CD4-positive, CD25-positive, alpha-beta regulatory T cell (primary cell): ENCODE data around the gene RAI14. TPM values are rescaled to one million over a fixed set of nuclear protein-coding genes. Genes with fewer than 3 reads are reported as not detected.

Experiments used
- ATAC-seq, 2 donors: fragments of 150-1000 bp; cut with Tn5 transposase; one replicate each; pipeline ENCODE4 v1.10.0; 2021; ENCODE audit warnings: low read depth in 2 of 2, moderate number of reproducible peaks in 2 of 2, moderate library complexity in 1 of 2
- DNase-seq, 3 donors: peaks; one replicate each; pipeline versions ENCODE4 v3.0.0 to v3.0.0-alpha.2; 2012 to 2022; ENCODE audit warnings: mixed read lengths in 1 of 3
- H3K27ac ChIP-seq: one replicate; pipeline ENCODE4 v1.7.0; 2013; ENCODE audit warnings: mild to moderate bottlenecking, low read length; ENCODE audit not compliant: insufficient read depth, poor library complexity, severe bottlenecking
- H3K27me3 ChIP-seq: one replicate; pipeline ENCODE4 v1.7.0; 2013; ENCODE audit warnings: low read length; ENCODE audit not compliant: control insufficient read depth, insufficient read depth
- H3K36me3 ChIP-seq: one replicate; pipeline ENCODE4 v1.7.0; 2013; ENCODE audit warnings: mild to moderate bottlenecking, low read length, moderate library complexity; ENCODE audit not compliant: control insufficient read depth, insufficient read depth
- H3K4me1 ChIP-seq: 2 replicates; pipeline ENCODE4 v1.7.0; 2013; ENCODE audit warnings: mild to moderate bottlenecking, low read length; ENCODE audit not compliant: insufficient read depth, control insufficient read depth, poor library complexity, severe bottlenecking
- H3K4me3 ChIP-seq: one replicate; pipeline ENCODE4 v1.7.0; 2013; ENCODE audit warnings: low read depth, mild to moderate bottlenecking, low read length, moderate library complexity
- H3K9me3 ChIP-seq, 2 experiments: 1 replicate in 1 of 2; 2 replicates in 1 of 2; pipeline ENCODE4 v1.7.0; 2013; ENCODE audit warnings: low read length in 2 of 2, mild to moderate bottlenecking in 1 of 2, moderate library complexity in 1 of 2; ENCODE audit not compliant: control insufficient read depth in 2 of 2
- H3K27ac Mint-ChIP-seq, 3 donors: one replicate each; pipeline ENCODE4 v1.8.0; 2020 to 2022; ENCODE audit warnings: mild to moderate bottlenecking in 3 of 3, mixed read lengths in 3 of 3, moderate library complexity in 2 of 3
- H3K27me3 Mint-ChIP-seq: one replicate; pipeline ENCODE4 v1.8.0; 2022; ENCODE audit warnings: mild to moderate bottlenecking, mixed read lengths
- H3K36me3 Mint-ChIP-seq: one replicate; pipeline ENCODE4 v1.8.0; 2020; ENCODE audit warnings: mixed read lengths
- H3K4me1 Mint-ChIP-seq, 4 donors: one replicate each; pipeline ENCODE4 v1.8.0; 2020 to 2022; ENCODE audit warnings: mixed read lengths in 4 of 4, mild to moderate bottlenecking in 1 of 4
- H3K4me3 Mint-ChIP-seq, 4 donors: one replicate each; pipeline ENCODE4 v1.8.0; 2020 to 2022; ENCODE audit warnings: mild to moderate bottlenecking in 4 of 4, mixed read lengths in 4 of 4, moderate library complexity in 3 of 4
- H3K9me3 Mint-ChIP-seq, 7 donors: one replicate each; pipeline ENCODE4 v1.8.0; 2020 to 2022; ENCODE audit warnings: mixed read lengths in 7 of 7, mild to moderate bottlenecking in 3 of 7, moderate library complexity in 2 of 7
- polyA plus RNA-seq, 4 donors: library from polyadenylated mRNA; unstranded; fragments of 300-500 nt; fragmentation: Illumina TruSeq; gene quantifications; one replicate each; pipeline ENCODE4 v1.2.3, GENCODE V29; 2021
- total RNA-seq: library from RNA; stranded (reverse); gene quantifications from one replicate; pipeline ENCODE4 v1.2.3, GENCODE V29; 2022

Gene RAI14
- total and polyA plus RNA-seq, 5 donors from 2014 or later = 0.12 TPM; not detected in 4

DNA sequence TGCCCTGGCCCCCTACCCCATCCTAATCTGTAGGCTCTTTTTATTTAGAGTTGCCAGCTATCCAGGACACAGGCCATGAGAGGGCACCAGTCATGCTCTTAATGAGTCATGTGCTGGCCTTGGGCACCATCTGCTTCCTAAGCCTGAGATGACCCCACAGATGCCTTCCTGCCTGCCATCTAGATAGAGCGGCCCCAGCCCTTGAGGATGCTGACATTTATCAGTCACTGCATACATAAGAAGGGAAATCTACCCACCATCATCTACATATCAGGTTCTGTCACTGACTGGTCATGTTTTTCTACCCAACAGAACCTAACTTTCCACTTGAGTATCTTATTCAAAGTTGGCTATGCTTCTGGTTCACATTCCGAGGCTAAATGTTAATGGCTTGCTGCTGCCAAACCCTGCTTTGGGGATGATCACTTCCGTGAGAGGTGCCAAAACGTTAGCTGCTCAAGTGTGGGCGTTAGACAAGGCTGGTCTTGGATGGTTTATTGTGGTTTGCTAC lies 132.9 kb downstream of the RAI14 start:
- Histone ChIP-seq H3K4me1 (no peaks in the 10 kb centered on the region), H3K27ac (no peak overlapping the region), H3K27me3 (peaks cover 2% of the 10 kb centered on the region), H3K4me3 (no peak overlapping the region), H3K36me3 (no peaks in the 10 kb centered on the region), H3K9me3 (no peaks in the 10 kb centered on the region)
- ATAC-seq = no peak
- no peak for DNase-seq
- peaks cover 18% of the 10 kb centered on the region for H3K27me3 Mint-ChIP-seq
- no peak overlapping the region for H3K4me3 Mint-ChIP-seq
- H3K4me1 Mint-ChIP-seq = no peaks in the 10 kb centered on the region
- peaks cover 0 to 6% (median 0%) of the 10 kb centered on the region in 7 donors for H3K9me3 Mint-ChIP-seq
- no peak overlapping the region for H3K27ac Mint-ChIP-seq
- no peaks in the 10 kb centered on the region for H3K36me3 Mint-ChIP-seq

GRCh38 chr5:34789639-34790038 lies 133.5 kb downstream of the RAI14 start:
- H3K4me1 Mint-ChIP-seq = no peaks in the 10 kb centered on the region
- H3K4me3 Mint-ChIP-seq = no peak overlapping the region
- ATAC-seq (no peak), DNase-seq (no peak)
- H3K36me3 Mint-ChIP-seq = no peaks in the 10 kb centered on the region
- no peaks in the 10 kb centered on the region for H3K36me3 ChIP-seq
- H3K27ac ChIP-seq = no peak overlapping the region
- no peak overlapping the region for H3K4me3 ChIP-seq
- H3K27me3 ChIP-seq = peaks cover 2% of the 10 kb centered on the region
- H3K27ac Mint-ChIP-seq = no peak overlapping the region
- peaks cover 12% of the 10 kb centered on the region for H3K27me3 Mint-ChIP-seq
- H3K9me3 ChIP-seq = no peaks in the 10 kb centered on the region
- no peaks in the 10 kb centered on the region for H3K4me1 ChIP-seq
- H3K9me3 Mint-ChIP-seq = peaks cover 0 to 6% (median 0%) of the 10 kb centered on the region in 7 donors

GRCh38 chr5:34790069-34790468 lies 133.9 kb downstream of the RAI14 start:
- H3K4me1 Mint-ChIP-seq = no peaks in the 10 kb centered on the region
- Histone ChIP-seq H3K4me3 (no peak overlapping the region), H3K9me3 (no peaks in the 10 kb centered on the region), H3K27ac (no peak overlapping the region), H3K4me1 (no peaks in the 10 kb centered on the region), H3K27me3 (peaks cover 2% of the 10 kb centered on the region), H3K36me3 (no peaks in the 10 kb centered on the region)
- peaks cover 12% of the 10 kb centered on the region for H3K27me3 Mint-ChIP-seq
- no peak overlapping the region for H3K4me3 Mint-ChIP-seq
- peaks cover 0 to 6% (median 0%) of the 10 kb centered on the region in 7 donors for H3K9me3 Mint-ChIP-seq
- no peak for ATAC-seq
- no peak for DNase-seq
- no peak overlapping the region for H3K27ac Mint-ChIP-seq
- H3K36me3 Mint-ChIP-seq = no peaks in the 10 kb centered on the region

DNA sequence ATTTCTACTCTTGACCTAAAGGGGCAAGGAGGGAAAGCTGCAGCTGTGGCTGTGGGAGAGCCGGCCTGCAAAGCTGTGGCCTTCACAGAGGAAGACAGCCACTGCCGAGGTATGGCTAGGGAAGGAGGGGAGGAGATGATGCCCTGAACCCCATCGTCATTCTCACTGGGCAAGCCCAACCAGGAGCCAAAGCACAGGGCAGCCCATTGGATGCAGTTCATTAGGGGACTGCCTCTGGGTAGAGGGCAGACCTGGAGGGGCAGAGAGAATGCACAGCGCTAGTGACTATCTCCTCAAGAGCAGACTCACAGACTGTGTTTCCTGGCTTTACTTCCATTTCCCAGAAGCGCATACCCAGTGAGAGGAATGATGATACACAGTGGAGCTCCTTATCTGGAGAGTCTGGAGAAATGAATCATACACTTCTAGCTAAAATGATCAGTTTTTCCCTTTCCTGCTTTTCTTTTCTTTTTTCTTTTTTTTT lies 135.7 kb downstream of the RAI14 start:
- H3K9me3 ChIP-seq = no peaks in the 10 kb centered on the region
- H3K4me3 ChIP-seq = no peak overlapping the region
- Mint-ChIP-seq H3K4me3 (no peak overlapping the region), H3K9me3 (peaks cover 0 to 6% (median 0%) of the 10 kb centered on the region in 7 donors), H3K36me3 (no peaks in the 10 kb centered on the region), H3K4me1 (peaks cover 0 to 2% (median 0%) of the 10 kb centered on the region in 4 donors), H3K27ac (no peak overlapping the region), H3K27me3 (peaks cover 12% of the 10 kb centered on the region)
- H3K27ac ChIP-seq = no peak overlapping the region
- DNase-seq = no peak
- H3K4me1 ChIP-seq = no peaks in the 10 kb centered on the region
- no peaks in the 10 kb centered on the region for H3K36me3 ChIP-seq
- ATAC-seq = no peak
- peaks cover 2% of the 10 kb centered on the region for H3K27me3 ChIP-seq

GRCh38 chr5:34802834-34803563 lies 146.9 kb downstream of the RAI14 start:
- Mint-ChIP-seq H3K27me3 (no peaks in the 10 kb centered on the region), H3K4me1 (no peaks in the 10 kb centered on the region), H3K9me3 (no peaks in the 10 kb centered on the region), H3K27ac (no peak overlapping the region), H3K4me3 (no peak overlapping the region), H3K36me3 (no peaks in the 10 kb centered on the region)
- H3K27me3 ChIP-seq = no peaks in the 10 kb centered on the region
- ATAC-seq (no peak), DNase-seq (no peak)
- H3K36me3 ChIP-seq = no peaks in the 10 kb centered on the region
- no peak overlapping the region for H3K4me3 ChIP-seq
- no peaks in the 10 kb centered on the region for H3K4me1 ChIP-seq
- H3K9me3 ChIP-seq = no peaks in the 10 kb centered on the region
- no peak overlapping the region for H3K27ac ChIP-seq

DNA sequence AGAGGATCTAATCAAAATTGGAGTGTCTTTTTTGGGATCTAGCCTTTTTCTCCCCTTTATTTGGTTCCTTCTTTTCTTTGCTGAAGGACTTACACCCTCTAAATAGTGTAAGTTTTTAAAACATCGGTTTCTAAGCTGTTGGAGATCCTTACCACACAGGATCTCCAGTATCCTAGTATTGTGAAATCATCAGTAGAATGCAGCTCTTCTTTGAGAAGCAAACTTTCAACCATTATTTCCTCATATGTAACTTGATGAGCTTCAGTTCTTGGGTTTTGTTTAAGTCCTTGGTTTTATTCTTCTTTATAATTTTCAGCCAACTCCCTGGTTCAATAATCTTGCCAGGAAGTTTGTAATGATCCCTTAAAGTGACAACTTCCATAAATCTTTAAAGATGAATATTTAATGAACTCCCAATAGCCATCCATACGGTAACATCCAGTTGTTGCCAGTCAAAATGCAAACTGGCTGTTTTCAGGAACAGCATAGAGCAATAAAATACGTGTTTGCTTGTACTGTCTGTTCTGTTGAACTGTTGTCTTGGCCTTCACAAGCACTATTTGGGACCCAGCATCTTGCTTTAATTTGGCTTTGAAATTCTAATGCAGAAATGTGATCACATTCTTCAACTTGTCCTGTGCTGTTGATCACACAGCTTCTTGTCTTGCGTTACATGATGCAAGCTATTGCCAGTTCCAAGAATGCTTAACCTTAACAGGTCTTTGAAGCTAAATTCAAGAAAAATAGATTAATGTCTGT lies 148.0 kb downstream of the RAI14 start:
- Mint-ChIP-seq H3K36me3 (no peaks in the 10 kb centered on the region), H3K27me3 (no peaks in the 10 kb centered on the region), H3K9me3 (no peaks in the 10 kb centered on the region), H3K4me1 (no peaks in the 10 kb centered on the region), H3K4me3 (no peak overlapping the region), H3K27ac (no peak overlapping the region)
- no peak overlapping the region for H3K4me3 ChIP-seq
- H3K4me1 ChIP-seq = no peaks in the 10 kb centered on the region
- H3K27ac ChIP-seq = no peak overlapping the region
- DNase-seq = no peak
- ATAC-seq = no peak
- H3K36me3 ChIP-seq = no peaks in the 10 kb centered on the region
- H3K27me3 ChIP-seq = no peaks in the 10 kb centered on the region
- H3K9me3 ChIP-seq = no peaks in the 10 kb centered on the region

DNA sequence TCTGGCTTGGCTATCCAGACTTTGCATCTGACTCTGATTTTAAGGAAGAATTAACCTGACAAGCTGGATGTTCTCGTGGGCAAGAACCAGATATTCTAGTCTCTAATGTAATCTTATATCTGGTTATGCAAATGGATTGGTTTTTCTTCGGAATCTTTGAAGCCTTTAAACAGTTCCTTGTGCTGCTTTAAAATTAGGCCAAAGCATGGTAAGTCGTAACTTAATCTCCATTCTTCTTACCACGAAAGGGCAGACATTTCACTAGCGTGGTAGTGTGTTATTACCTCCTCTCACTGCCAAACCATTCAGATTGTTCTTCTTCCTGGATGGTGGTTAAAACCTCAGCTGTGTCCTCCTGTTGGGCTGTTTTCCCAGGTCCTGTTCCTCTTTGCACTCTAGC lies 148.8 kb downstream of the RAI14 start:
- H3K9me3 ChIP-seq = no peaks in the 10 kb centered on the region
- ATAC-seq (no peak), DNase-seq (no peak)
- Mint-ChIP-seq H3K36me3 (no peaks in the 10 kb centered on the region), H3K27ac (no peak overlapping the region), H3K9me3 (no peaks in the 10 kb centered on the region), H3K27me3 (no peaks in the 10 kb centered on the region), H3K4me1 (no peaks in the 10 kb centered on the region), H3K4me3 (no peak overlapping the region)
- H3K36me3 ChIP-seq = no peaks in the 10 kb centered on the region
- H3K4me3 ChIP-seq = no peak overlapping the region
- no peak overlapping the region for H3K27ac ChIP-seq
- H3K4me1 ChIP-seq = no peaks in the 10 kb centered on the region
- H3K27me3 ChIP-seq = no peaks in the 10 kb centered on the region
